CD4-positive, CD25-positive, alpha-beta regulatory T cell (primary cell): ENCODE measurements around the gene OR6A2. TPM values are rescaled to one million over a fixed set of nuclear protein-coding genes. Genes with fewer than 3 reads are reported as not detected.
A peak's percentile ranks its signal among the peaks of the same experiment; 100 is the strongest.
"Not testable (repeated sequence)": the region's sequence is repeated elsewhere in the genome, so short reads cannot be mapped to it uniquely, and the experiment has no call there.

Experiments
- ATAC-seq, 2 donors: fragments of 150-1000 bp; cut with Tn5 transposase; one replicate each; pipeline ENCODE4 v1.10.0; 2021; ENCODE audit warnings: low read depth in 2 of 2, moderate number of reproducible peaks in 2 of 2, moderate library complexity in 1 of 2
- DNase-seq, 3 donors: peaks; one replicate each; pipeline versions ENCODE4 v3.0.0 to v3.0.0-alpha.2; 2012 to 2022; ENCODE audit warnings: mixed read lengths in 1 of 3
- H3K27ac ChIP-seq: one replicate; pipeline ENCODE4 v1.7.0; 2013; ENCODE audit warnings: mild to moderate bottlenecking, low read length; ENCODE audit not compliant: insufficient read depth, poor library complexity, severe bottlenecking
- H3K27me3 ChIP-seq: one replicate; pipeline ENCODE4 v1.7.0; 2013; ENCODE audit warnings: low read length; ENCODE audit not compliant: control insufficient read depth, insufficient read depth
- H3K36me3 ChIP-seq: one replicate; pipeline ENCODE4 v1.7.0; 2013; ENCODE audit warnings: mild to moderate bottlenecking, low read length, moderate library complexity; ENCODE audit not compliant: control insufficient read depth, insufficient read depth
- H3K4me1 ChIP-seq: 2 replicates; pipeline ENCODE4 v1.7.0; 2013; ENCODE audit warnings: mild to moderate bottlenecking, low read length; ENCODE audit not compliant: insufficient read depth, control insufficient read depth, poor library complexity, severe bottlenecking
- H3K4me3 ChIP-seq: one replicate; pipeline ENCODE4 v1.7.0; 2013; ENCODE audit warnings: low read depth, mild to moderate bottlenecking, low read length, moderate library complexity
- H3K9me3 ChIP-seq, 2 experiments: 1 replicate in 1 of 2; 2 replicates in 1 of 2; pipeline ENCODE4 v1.7.0; 2013; ENCODE audit warnings: low read length in 2 of 2, mild to moderate bottlenecking in 1 of 2, moderate library complexity in 1 of 2; ENCODE audit not compliant: control insufficient read depth in 2 of 2
- H3K27ac Mint-ChIP-seq, 3 donors: one replicate each; pipeline ENCODE4 v1.8.0; 2020 to 2022; ENCODE audit warnings: mild to moderate bottlenecking in 3 of 3, mixed read lengths in 3 of 3, moderate library complexity in 2 of 3
- H3K27me3 Mint-ChIP-seq: one replicate; pipeline ENCODE4 v1.8.0; 2022; ENCODE audit warnings: mild to moderate bottlenecking, mixed read lengths
- H3K36me3 Mint-ChIP-seq: one replicate; pipeline ENCODE4 v1.8.0; 2020; ENCODE audit warnings: mixed read lengths
- H3K4me1 Mint-ChIP-seq, 4 donors: one replicate each; pipeline ENCODE4 v1.8.0; 2020 to 2022; ENCODE audit warnings: mixed read lengths in 4 of 4, mild to moderate bottlenecking in 1 of 4
- H3K4me3 Mint-ChIP-seq, 4 donors: one replicate each; pipeline ENCODE4 v1.8.0; 2020 to 2022; ENCODE audit warnings: mild to moderate bottlenecking in 4 of 4, mixed read lengths in 4 of 4, moderate library complexity in 3 of 4
- H3K9me3 Mint-ChIP-seq, 7 donors: one replicate each; pipeline ENCODE4 v1.8.0; 2020 to 2022; ENCODE audit warnings: mixed read lengths in 7 of 7, mild to moderate bottlenecking in 3 of 7, moderate library complexity in 2 of 7
- polyA plus RNA-seq, 4 donors: library from polyadenylated mRNA; unstranded; fragments of 300-500 nt; fragmentation: Illumina TruSeq; gene quantifications; one replicate each; pipeline ENCODE4 v1.2.3, GENCODE V29; 2021
- total RNA-seq: library from RNA; stranded (reverse); gene quantifications from one replicate; pipeline ENCODE4 v1.2.3, GENCODE V29; 2022

The OR6A2 gene
- total and polyA plus RNA-seq, 5 donors from 2014 or later = not detected

- peaks cover 9% of the 10 kb centered on the region for H3K27me3 Mint-ChIP-seq
- no peak overlapping the region for H3K27ac Mint-ChIP-seq
- DNase-seq (no peak), ATAC-seq (no peak)
- no peak overlapping the region for H3K27ac ChIP-seq
- no peaks in the 10 kb centered on the region for H3K4me1 Mint-ChIP-seq
- no peaks in the 10 kb centered on the region for H3K4me1 ChIP-seq
- peaks cover 0 to 4% (median 0%) of the 10 kb centered on the region in 7 donors for H3K9me3 Mint-ChIP-seq
- H3K4me3 Mint-ChIP-seq = no peak overlapping the region
- H3K4me3 ChIP-seq = no peak overlapping the region
- no peaks in the 10 kb centered on the region for H3K36me3 ChIP-seq
- no peaks in the 10 kb centered on the region for H3K36me3 Mint-ChIP-seq
- H3K9me3 ChIP-seq = no peaks in the 10 kb centered on the region
- H3K27me3 ChIP-seq = no peaks in the 10 kb centered on the region
These were observed 25.8 kb upstream of the OR6A2 start for GRCh38 chr11:6825231-6825744.

GRCh38 chr11:6824136-6824823, 24.8 kb upstream of the OR6A2 start:
- peaks cover 0 to 4% (median 0%) of the 10 kb centered on the region in 7 donors for H3K9me3 Mint-ChIP-seq
- H3K4me1 ChIP-seq = no peaks in the 10 kb centered on the region
- H3K27ac Mint-ChIP-seq = no peak overlapping the region
- no peak overlapping the region for H3K4me3 Mint-ChIP-seq
- H3K9me3 ChIP-seq = no peaks in the 10 kb centered on the region
- H3K27me3 ChIP-seq = no peaks in the 10 kb centered on the region
- ATAC-seq (no peak), DNase-seq (no peak)
- H3K27ac ChIP-seq = no peak overlapping the region
- H3K27me3 Mint-ChIP-seq = peaks cover 9% of the 10 kb centered on the region
- no peaks in the 10 kb centered on the region for H3K36me3 Mint-ChIP-seq
- H3K4me1 Mint-ChIP-seq = no peaks in the 10 kb centered on the region
- no peaks in the 10 kb centered on the region for H3K36me3 ChIP-seq
- no peak overlapping the region for H3K4me3 ChIP-seq

- no peaks in the 10 kb centered on the region for H3K4me1 ChIP-seq
- H3K27ac ChIP-seq = no peak overlapping the region
- Mint-ChIP-seq H3K4me3 (no peak overlapping the region), H3K36me3 (no peaks in the 10 kb centered on the region), H3K4me1 (no peaks in the 10 kb centered on the region), H3K27ac (no peak overlapping the region), H3K27me3 (peaks cover 3% of the 10 kb centered on the region), H3K9me3 (peaks cover 0 to 4% (median 0%) of the 10 kb centered on the region in 7 donors)
- no peak for ATAC-seq
- no peaks in the 10 kb centered on the region for H3K27me3 ChIP-seq
- H3K36me3 ChIP-seq = no peaks in the 10 kb centered on the region
- no peak for DNase-seq
- H3K9me3 ChIP-seq = no peaks in the 10 kb centered on the region
- H3K4me3 ChIP-seq = no peak overlapping the region
These were observed 19.5 kb upstream of the OR6A2 start for GRCh38 chr11:6818967-6819366.

- ATAC-seq (peak in 1 of 2 donors; percentile 5), DNase-seq (no peak)
- no peaks in the 10 kb centered on the region for H3K36me3 Mint-ChIP-seq
- Histone ChIP-seq H3K4me3 (no peak overlapping the region), H3K9me3 (no peaks in the 10 kb centered on the region), H3K4me1 (no peaks in the 10 kb centered on the region), H3K36me3 (no peaks in the 10 kb centered on the region), H3K27ac (no peak overlapping the region), H3K27me3 (peaks cover 3% of the 10 kb centered on the region)
- no peaks in the 10 kb centered on the region for H3K4me1 Mint-ChIP-seq
- no peak overlapping the region for H3K27ac Mint-ChIP-seq
- no peak overlapping the region for H3K4me3 Mint-ChIP-seq
- peaks cover 5% of the 10 kb centered on the region for H3K27me3 Mint-ChIP-seq
- H3K9me3 Mint-ChIP-seq = peaks cover 0 to 2% (median 0%) of the 10 kb centered on the region in 7 donors
These were observed 18.2 kb upstream of the OR6A2 start for GRCh38 chr11:6817694-6818093.

- H3K4me1 ChIP-seq = no peaks in the 10 kb centered on the region
- peaks cover 6% of the 10 kb centered on the region for H3K27me3 ChIP-seq
- Mint-ChIP-seq H3K36me3 (no peaks in the 10 kb centered on the region), H3K27me3 (peaks cover 28% of the 10 kb centered on the region), H3K4me1 (peaks cover 0 to 3% (median under 1%) of the 10 kb centered on the region in 4 donors), H3K4me3 (no peak overlapping the region), H3K9me3 (peaks cover 0 to 2% (median 0%) of the 10 kb centered on the region in 7 donors), H3K27ac (no peak overlapping the region)
- no peak for ATAC-seq
- no peak overlapping the region for H3K27ac ChIP-seq
- no peaks in the 10 kb centered on the region for H3K36me3 ChIP-seq
- H3K9me3 ChIP-seq = no peaks in the 10 kb centered on the region
- no peak overlapping the region for H3K4me3 ChIP-seq
- no peak for DNase-seq
These were observed 14.2 kb upstream of the OR6A2 start for GRCh38 chr11:6813656-6814055.

- ATAC-seq (peak; percentile 77 to 84), DNase-seq (peak; percentile 4 to 55 (median 50))
- no peak overlapping the region for H3K4me3 ChIP-seq
- no peaks in the 10 kb centered on the region for H3K9me3 ChIP-seq
- H3K27me3 Mint-ChIP-seq = peaks cover 40% of the 10 kb centered on the region
- no peak overlapping the region for H3K27ac ChIP-seq
- H3K36me3 ChIP-seq = no peaks in the 10 kb centered on the region
- H3K4me1 Mint-ChIP-seq = peaks cover 0 to 3% (median under 1%) of the 10 kb centered on the region in 4 donors
- H3K9me3 Mint-ChIP-seq = peaks cover 0 to 6% (median 0%) of the 10 kb centered on the region in 7 donors
- no peak overlapping the region for H3K4me3 Mint-ChIP-seq
- H3K27me3 ChIP-seq = peaks cover 13% of the 10 kb centered on the region
- no peaks in the 10 kb centered on the region for H3K36me3 Mint-ChIP-seq
- H3K27ac Mint-ChIP-seq = no peak overlapping the region
- no peaks in the 10 kb centered on the region for H3K4me1 ChIP-seq
These were observed 13.0 kb upstream of the OR6A2 start for GRCh38 chr11:6812390-6813005.

- H3K9me3 ChIP-seq, H3K27ac ChIP-seq, H3K36me3 Mint-ChIP-seq, H3K4me3 ChIP-seq, H3K4me1 Mint-ChIP-seq, H3K4me3 Mint-ChIP-seq, DNase-seq, ATAC-seq, H3K27ac Mint-ChIP-seq, H3K4me1 ChIP-seq, H3K36me3 ChIP-seq: not testable (repeated sequence)
- Mint-ChIP-seq H3K27me3 (peaks cover 17% of the 10 kb centered on the region), H3K9me3 (peaks cover 0 to 13% (median 2%) of the 10 kb centered on the region in 7 donors)
- peaks cover 13% of the 10 kb centered on the region for H3K27me3 ChIP-seq
These were observed 1.6 kb upstream of the OR6A2 start for GRCh38 chr11:6801075-6801474.
